GM18505 (cell line): ENCODE data around the gene DEPP1.

ENCODE experiments used
- ATAC-seq: cut with Tn5 transposase; IDR thresholded peaks from one replicate; pipeline ENCODE4 v1.9.1; 2021; ENCODE audit not compliant: unreplicated experiment
- POLR2A ChIP-seq: IDR thresholded peaks from 4 replicates; pipeline ENCODE4 v1.6.1; 2011; ENCODE audit warnings: borderline replicate concordance; ENCODE audit not compliant: insufficient read depth, insufficient read length; ENCODE audit errors: extremely low read depth

The DEPP1 gene

DNA sequence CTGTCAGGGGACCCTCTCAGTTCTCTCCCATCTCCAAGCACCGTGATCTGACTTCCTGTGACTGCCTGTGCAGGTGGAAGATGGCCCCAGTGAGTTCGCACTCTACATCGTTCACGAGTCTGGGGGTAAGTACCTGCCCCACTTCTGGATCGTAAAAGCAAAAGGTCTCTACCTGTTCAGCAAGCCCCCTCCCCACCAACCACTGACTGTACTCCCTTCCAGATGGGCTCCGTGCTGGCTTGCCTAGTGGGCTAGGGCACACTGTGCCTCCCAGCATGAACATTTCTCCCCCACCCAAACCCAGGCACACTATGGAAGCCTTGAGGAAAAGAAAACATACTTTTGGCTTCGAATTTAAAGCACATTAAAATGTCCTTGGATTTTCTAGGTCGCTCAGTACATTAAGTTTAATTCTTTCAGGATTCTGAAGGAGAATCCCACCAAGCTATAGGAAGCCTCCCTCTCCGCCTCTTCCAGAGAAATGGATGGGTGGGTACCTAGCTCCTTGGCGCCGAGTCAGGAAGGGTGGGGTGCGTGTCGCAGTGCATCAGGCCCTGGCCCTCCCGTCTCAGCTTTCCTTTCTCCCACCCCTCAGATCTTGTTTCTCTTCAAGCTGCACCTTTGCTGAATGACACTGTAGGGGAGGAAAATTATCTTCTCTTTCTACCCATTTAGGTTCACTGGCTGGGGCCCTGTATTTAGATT is 11.1 kb upstream of the DEPP1 start:
- TF ChIP-seq POLR2A = no peak
- ATAC-seq = no peak

DNA sequence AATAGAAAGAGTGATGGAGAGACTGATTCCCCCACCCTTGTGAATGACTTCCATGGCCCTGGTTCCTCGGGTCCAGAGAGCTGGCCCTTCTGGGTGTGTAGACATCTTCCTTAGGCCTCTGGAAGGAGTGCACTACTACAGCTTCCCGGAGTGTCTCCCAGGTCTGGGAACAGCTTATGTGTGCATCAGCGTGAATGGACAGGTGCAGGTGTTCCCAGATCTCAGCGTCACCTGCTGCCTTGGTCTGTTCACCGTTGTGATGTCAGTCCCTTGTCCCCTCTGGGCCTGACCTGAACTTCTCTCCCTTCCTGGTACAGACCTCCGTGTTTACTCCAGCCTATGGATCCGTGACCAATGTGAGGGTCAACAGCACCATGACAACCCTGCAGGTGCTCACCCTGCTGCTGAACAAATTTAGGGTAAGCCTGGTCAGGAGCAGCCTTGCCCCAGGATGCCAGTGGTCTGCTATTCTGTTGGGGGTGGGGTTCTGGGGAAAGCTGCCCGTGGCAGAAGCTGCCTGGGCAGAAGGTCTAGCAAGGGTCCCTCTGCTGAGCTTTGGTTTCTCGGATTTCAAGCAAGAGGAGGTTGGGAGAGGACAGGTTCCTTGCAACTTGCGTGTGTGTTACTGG is 10.5 kb upstream of the DEPP1 start:
- TF ChIP-seq POLR2A = no peak
- no peak for ATAC-seq

- ATAC-seq = no peak
- TF ChIP-seq POLR2A = no peak
These were observed 8.1 kb upstream of the DEPP1 start for GRCh38 chr10:44986670-44987069.

DNA sequence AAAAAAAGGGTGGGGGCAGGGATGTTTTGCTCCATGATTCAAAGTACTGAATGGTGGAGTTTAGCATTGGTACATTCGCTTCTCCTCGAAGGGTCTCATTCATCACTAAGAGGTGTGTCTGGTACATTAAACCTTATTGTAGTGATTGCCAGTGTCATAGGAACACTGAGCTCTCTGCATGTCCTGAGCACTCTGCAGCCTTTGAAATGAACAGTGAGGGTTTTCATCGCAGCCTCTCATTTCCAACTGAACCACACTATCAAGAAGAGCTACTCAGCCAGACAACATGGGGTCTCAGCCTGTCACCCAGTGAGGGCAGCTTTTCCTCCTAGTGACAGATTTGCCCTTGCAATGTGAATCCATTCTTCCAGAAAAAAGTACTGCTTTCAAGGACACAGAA is 7.6 kb upstream of the DEPP1 start:
- TF ChIP-seq POLR2A = no peak
- no peak for ATAC-seq

- ATAC-seq = no peak
- no peak for TF ChIP-seq POLR2A
These were observed 6.6 kb upstream of the DEPP1 start for GRCh38 chr10:44985175-44985681.

- no peak for TF ChIP-seq POLR2A
- no peak for ATAC-seq
These were observed 6.1 kb upstream of the DEPP1 start for GRCh38 chr10:44984671-44985101.

DNA sequence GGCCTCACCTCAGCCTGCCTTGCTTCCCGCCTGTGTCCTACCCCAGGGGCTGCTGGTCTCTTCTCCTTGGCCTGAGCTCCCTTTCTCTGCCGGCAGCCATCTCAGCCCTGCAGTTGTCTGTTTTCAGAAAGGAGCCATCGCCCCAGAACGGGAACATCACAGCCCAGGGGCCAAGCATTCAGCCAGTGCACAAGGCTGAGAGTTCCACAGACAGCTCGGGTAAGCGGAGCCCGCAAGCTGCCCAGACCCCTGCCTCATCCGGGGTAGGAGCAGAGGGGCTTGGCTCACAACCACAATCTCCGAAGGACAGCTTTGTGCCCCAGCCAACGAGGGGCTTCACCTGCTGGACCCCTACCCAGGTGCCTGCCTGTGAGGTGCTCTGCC is 5.3 kb upstream of the DEPP1 start:
- ATAC-seq = no peak
- TF ChIP-seq POLR2A = no peak

DNA sequence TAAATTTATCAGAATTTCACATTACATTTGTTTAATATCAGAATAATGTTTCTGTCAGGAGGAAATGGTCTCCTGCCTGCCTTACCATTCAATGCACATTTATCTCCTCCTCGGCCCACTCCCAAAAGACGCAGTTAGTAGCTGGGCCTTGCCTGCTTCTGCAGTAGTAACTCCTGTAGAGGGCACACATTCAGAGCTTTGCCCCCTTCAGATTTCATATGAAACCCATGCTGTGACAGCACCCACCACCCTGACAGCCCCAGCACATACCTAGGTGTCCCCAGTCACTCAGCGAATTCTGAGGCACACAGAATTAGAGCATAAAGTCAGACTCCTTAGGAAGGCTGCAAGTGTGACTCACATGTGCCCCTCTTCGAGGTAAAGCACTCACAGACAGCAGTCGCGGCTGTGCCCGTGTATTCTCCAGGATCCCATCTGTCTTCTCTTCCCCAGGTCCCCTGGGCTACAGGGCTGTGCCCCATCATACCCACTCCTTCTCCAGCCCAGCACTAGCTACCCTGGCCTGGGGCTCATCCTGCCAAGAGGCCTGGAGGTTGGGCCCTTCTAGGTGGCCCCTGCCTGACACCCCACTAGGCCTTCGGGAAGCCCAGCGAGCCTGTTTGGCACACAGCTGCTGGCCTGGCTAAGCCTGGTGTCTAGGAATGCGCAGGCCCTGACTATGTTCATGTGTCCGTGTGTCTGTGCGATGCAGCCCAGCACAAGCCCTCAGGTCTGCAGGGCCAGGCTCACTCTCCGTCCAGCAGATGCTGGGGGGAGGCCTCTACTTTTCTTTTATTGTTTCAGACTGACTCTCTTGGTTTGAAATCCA is 4.7 kb upstream of the DEPP1 start:
- TF ChIP-seq POLR2A = no peak
- ATAC-seq = no peak

DNA sequence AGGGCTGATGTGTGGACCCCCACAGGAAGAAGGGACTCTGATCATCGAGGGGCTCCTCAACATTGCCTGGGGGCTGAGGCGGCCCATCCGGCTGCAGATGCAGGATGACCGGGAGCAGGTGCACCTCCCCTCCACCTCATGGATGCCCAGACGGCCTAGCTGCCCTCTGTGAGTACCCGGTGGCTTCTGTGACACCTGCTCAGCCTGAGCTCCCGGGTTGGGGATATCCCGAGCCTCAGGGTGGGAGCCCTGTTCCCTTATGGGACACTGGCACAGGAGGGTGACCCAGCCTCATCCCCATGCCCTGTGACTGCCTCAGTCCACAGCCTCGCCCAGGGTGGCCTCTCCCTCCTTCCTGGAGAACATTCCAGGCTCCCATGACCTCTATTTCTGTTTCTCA is 3.9 kb upstream of the DEPP1 start:
- ATAC-seq = no peak
- TF ChIP-seq POLR2A = no peak

DNA sequence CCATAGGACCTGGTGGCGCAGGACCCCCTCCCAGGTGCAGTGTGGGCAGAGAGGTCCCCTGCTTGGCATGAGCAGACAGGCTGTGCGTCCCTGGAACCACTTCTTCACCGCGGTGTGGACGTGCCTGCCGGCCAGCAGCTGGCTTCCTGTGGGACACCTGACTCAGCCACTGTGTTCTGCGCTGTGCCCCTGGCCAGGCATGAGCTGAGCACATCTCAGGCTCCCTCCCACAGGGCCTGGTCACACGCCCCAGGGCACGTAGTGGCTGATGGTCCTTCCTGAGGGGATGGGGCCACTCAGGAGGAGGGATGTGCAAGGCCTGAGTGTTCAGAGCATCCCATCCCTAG is 3.5 kb upstream of the DEPP1 start:
- TF ChIP-seq POLR2A = no peak
- ATAC-seq = no peak

- peak; percentile 69 for ATAC-seq
- no peak for TF ChIP-seq POLR2A
These were observed 2.8 kb upstream of the DEPP1 start for GRCh38 chr10:44981172-44982113.

GRCh38 chr10:44980309-44981171 is 1.9 kb upstream of the DEPP1 start:
- no peak for ATAC-seq
- no peak for TF ChIP-seq POLR2A
